Panc1 (cell line): ENCODE results near the gene MYADML2. TPM values are rescaled to one million over a fixed set of nuclear protein-coding genes. Genes with fewer than 3 reads are reported as not detected.

Source experiments
- ATAC-seq: fragments of 200-7000 bp; cut with Tn5 transposase; 2 replicates; pipeline ENCODE4 v1.9.1; 2020; ENCODE audit warnings: mild to moderate bottlenecking, moderate library complexity
- BruUV-seq: library from RNA; stranded (reverse); fragments of 400-500 nt; replicated peaks from 2 replicates; lab custom pipeline; 2021; lab: Mats Ljungman, UMichigan
- CTCF ChIA-PET: fragments of 300-600 bp; sonication (Branson Sonifier 250); formaldehyde crosslinking; loops from one replicate; lab custom pipeline; 2022; ENCODE audit warnings: antibody characterized with exemption; lab: Charles Lee
- POLR2A ChIA-PET: fragments of 300-600 bp; sonication (Branson Sonifier 250); formaldehyde crosslinking; loops from one replicate; lab custom pipeline; 2022; ENCODE audit warnings: antibody characterized with exemption; lab: Charles Lee
- DNase-seq: peaks from one replicate; pipeline ENCODE4 v3.0.0-alpha.2; 2010; ENCODE audit warnings: low read depth, low spot score
- H3K27ac ChIP-seq: 2 replicates; pipeline ENCODE4 v1.5.1; 2011; ENCODE audit warnings: mild to moderate bottlenecking, low read length, inconsistent platforms
- H3K27me3 ChIP-seq: fragments of 200-500 bp; sonication (Bioruptor generic); 2 replicates; pipeline ENCODE4 v1.6.0; 2014; ENCODE audit warnings: low read length, inconsistent platforms; ENCODE audit not compliant: control insufficient read depth, insufficient read depth
- H3K36me3 ChIP-seq: fragments of 200-500 bp; sonication (Bioruptor generic); 2 replicates; pipeline ENCODE4 v1.5.1; 2014; ENCODE audit warnings: inconsistent platforms, mild to moderate bottlenecking, low read length, moderate library complexity; ENCODE audit not compliant: control insufficient read depth, insufficient read depth
- H3K4me1 ChIP-seq: 2 replicates; pipeline ENCODE4 v1.5.1; 2011; ENCODE audit warnings: inconsistent platforms, mild to moderate bottlenecking, low read length, moderate library complexity; ENCODE audit not compliant: control insufficient read depth, insufficient read depth
- H3K4me3 ChIP-seq, 2 experiments: 2 replicates each; pipeline ENCODE4 v1.5.1; 2011 to 2012; ENCODE audit warnings: low read depth in 2 of 2, low read length in 2 of 2, mild to moderate bottlenecking in 2 of 2, inconsistent platforms in 1 of 2, moderate library complexity in 1 of 2
- H3K9me3 ChIP-seq: fragments of 200-500 bp; sonication (Bioruptor generic); 2 replicates; pipeline ENCODE4 v1.5.1; 2014; ENCODE audit warnings: low read depth, mild to moderate bottlenecking, inconsistent platforms, low read length, moderate library complexity; ENCODE audit not compliant: control insufficient read depth, insufficient read depth
- CTCF ChIP-seq: fragments of 450-650 bp; IDR thresholded peaks from 2 replicates; pipeline ENCODE4 v1.5.1; 2017; ENCODE audit warnings: mild to moderate bottlenecking
- POLR2AphosphoS5 ChIP-seq: IDR thresholded peaks from 2 replicates; pipeline ENCODE4 v1.6.1; 2012; ENCODE audit warnings: mild to moderate bottlenecking, low read depth, low read length, moderate library complexity
- SIN3A ChIP-seq: IDR thresholded peaks from 2 replicates; pipeline ENCODE4 v1.6.1; 2012; ENCODE audit warnings: low read depth, mild to moderate bottlenecking, low read length, moderate library complexity, borderline replicate concordance; ENCODE audit not compliant: insufficient read depth
- TCF7L2 ChIP-seq: IDR thresholded peaks from 2 replicates; pipeline ENCODE4 v1.6.1; 2011; ENCODE audit warnings: mild to moderate bottlenecking, low read depth, low read length, inconsistent platforms
- in situ Hi-C: cut with HindIII; loops from 2 replicates; pipeline ENCODE4 v1.10.0; 2016; ENCODE audit warnings: low sequenced_read_pairs, low pct_unique_long_range_greater_than_20kb
- intact Hi-C: fragments of 100-400 bp; cut with micrococcal nuclease; formaldehyde crosslinking; loops from one replicate; pipeline ENCODE4 v1.10.0; 2022; ENCODE audit not compliant: unreplicated experiment
- total RNA-seq: library from RNA; stranded (reverse); gene quantifications from one replicate; pipeline ENCODE4 v1.2.1, GENCODE V29; 2021; ENCODE audit not compliant: unreplicated experiment
- TF ChIP-seq, protein P1 (sequence below), 2 experiments: IDR thresholded peaks; 2 replicates each; pipeline ENCODE4 v1.6.1; 2011 to 2012; ENCODE audit warnings: low read depth in 2 of 2, control low read depth in 1 of 2, low read length in 1 of 2, mild to moderate bottlenecking in 1 of 2, moderate library complexity in 1 of 2; ENCODE audit not compliant: insufficient read depth in 1 of 2

MYADML2 gene
- total RNA-seq, 1 experiment from 2014 or later = not detected

DNA sequence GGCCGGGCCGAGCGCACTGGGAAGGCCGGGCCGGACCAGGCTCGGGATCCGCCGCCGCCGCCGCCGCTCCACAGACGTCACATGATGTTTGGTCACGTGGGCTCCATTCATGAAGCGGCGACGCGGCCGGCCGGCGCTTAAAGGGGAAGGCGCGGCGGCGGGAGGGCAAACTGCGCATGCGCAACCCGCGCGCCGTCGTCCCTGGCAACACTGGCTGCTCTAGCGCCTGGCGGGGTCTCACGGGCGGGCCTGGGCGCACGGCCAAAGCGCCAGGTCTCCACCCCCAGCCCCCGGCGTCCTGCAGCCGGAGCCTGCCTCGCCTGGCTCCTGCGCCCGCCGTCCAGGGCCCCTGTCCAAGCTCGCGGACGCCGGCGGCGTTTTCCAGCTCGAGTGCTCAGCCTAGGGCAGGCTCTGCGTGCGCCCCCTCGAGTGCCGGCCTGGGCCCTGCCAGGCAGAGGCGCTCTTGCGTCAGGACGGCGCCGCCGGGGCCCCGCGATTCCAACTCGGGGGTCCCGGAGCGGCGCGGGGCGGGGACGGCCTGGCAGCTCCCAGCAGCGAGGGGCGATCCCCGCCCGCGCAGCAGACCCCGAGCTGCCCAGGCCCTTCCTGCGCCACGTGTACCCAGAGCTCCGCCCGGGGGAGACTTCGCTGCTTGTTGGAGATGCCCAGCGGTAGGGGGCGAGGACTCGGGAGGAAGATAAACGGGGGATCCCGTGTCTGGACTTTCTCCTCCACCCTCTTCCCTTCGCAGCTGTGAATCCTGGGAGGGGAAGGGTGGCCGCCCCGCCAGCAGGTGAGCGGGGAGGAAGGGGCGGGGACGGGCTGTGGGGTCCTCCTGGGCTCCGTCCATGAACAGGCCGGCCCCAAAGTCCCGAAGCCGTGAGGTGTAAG is 19.1 kb downstream of the MYADML2 start, which contains the start of gene MAFG:
Gene MAFG (minus strand): TSS at position 83 of the 891 bp plus-strand sequence. CDS start 4,550 bp downstream, outside the sequence.
- in situ Hi-C loops (no loop called here), intact Hi-C loops (no loop called here)
- ATAC-seq (peak; percentile 50), DNase-seq (no peak)
- ChIA-PET CTCF (interaction anchor here (0.6 to 0.7 kb wide), 3 partner anchors 27 to 93 kb away, joined by 6 read pairs; no protein-coding TSS in a partner anchor), POLR2A (interaction anchor here (0.6 kb wide), 1 partner anchor 105 kb away, joined by 3 read pairs; no protein-coding TSS in a partner anchor)
- no peaks in the 10 kb centered on the region for H3K27me3 ChIP-seq
- peak within 1 kb of the TSS; percentile 61 to 82 for H3K4me3 ChIP-seq
- H3K27ac ChIP-seq = peak within 1 kb of the TSS; percentile 86
- TF ChIP-seq SIN3A (peak; percentile 75; the same call in 1 of the 2 replicates), CTCF (peak; percentile 80; the same call in 1 of the 2 replicates), POLR2AphosphoS5 (peak; percentile 63), TCF7L2 (peak; percentile 48; the same call in 1 of the 2 replicates)
- TF ChIP-seq, protein P1, sequence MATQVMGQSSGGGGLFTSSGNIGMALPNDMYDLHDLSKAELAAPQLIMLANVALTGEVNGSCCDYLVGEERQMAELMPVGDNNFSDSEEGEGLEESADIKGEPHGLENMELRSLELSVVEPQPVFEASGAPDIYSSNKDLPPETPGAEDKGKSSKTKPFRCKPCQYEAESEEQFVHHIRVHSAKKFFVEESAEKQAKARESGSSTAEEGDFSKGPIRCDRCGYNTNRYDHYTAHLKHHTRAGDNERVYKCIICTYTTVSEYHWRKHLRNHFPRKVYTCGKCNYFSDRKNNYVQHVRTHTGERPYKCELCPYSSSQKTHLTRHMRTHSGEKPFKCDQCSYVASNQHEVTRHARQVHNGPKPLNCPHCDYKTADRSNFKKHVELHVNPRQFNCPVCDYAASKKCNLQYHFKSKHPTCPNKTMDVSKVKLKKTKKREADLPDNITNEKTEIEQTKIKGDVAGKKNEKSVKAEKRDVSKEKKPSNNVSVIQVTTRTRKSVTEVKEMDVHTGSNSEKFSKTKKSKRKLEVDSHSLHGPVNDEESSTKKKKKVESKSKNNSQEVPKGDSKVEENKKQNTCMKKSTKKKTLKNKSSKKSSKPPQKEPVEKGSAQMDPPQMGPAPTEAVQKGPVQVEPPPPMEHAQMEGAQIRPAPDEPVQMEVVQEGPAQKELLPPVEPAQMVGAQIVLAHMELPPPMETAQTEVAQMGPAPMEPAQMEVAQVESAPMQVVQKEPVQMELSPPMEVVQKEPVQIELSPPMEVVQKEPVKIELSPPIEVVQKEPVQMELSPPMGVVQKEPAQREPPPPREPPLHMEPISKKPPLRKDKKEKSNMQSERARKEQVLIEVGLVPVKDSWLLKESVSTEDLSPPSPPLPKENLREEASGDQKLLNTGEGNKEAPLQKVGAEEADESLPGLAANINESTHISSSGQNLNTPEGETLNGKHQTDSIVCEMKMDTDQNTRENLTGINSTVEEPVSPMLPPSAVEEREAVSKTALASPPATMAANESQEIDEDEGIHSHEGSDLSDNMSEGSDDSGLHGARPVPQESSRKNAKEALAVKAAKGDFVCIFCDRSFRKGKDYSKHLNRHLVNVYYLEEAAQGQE (IDR thresholded peaks at IDR 0.05; ENCODE audit: insufficient read depth in 1 of 2, low read depth in 2 of 2, low read length in 1 of 2) = no peak
- H3K9me3 ChIP-seq = no peaks in the 10 kb centered on the region
- peaks cover 48% of the 10 kb centered on the region for H3K4me1 ChIP-seq
- no peaks in the 10 kb centered on the region; the same call in 1 of the 2 replicates for H3K36me3 ChIP-seq
- no TSS peak for BruUV-seq

- ChIA-PET POLR2A (no interaction called here), CTCF (interaction anchor here (0.7 kb wide), 2 partner anchors 28 to 94 kb away, joined by 6 read pairs; no protein-coding TSS in a partner anchor)
- TF ChIP-seq SIN3A (0 out of 2 replicates have a peak, but pooled peaks have one; percentile 7), CTCF (no peak)
- Histone ChIP-seq H3K4me3 (peak overlapping the region; percentile 61 to 82), H3K27me3 (no peaks in the 10 kb centered on the region), H3K9me3 (no peaks in the 10 kb centered on the region), H3K4me1 (peaks cover 44% of the 10 kb centered on the region), H3K27ac (peak overlapping the region; percentile 86), H3K36me3 (no peaks in the 10 kb centered on the region; the same call in 1 of the 2 replicates)
- BruUV-seq = no TSS peak
- ATAC-seq (peak; percentile 2), DNase-seq (no peak)
- in situ Hi-C loops = no loop called here
- intact Hi-C loops = no loop called here
Measured at GRCh38 chr17:81927152-81927652, 19.8 kb downstream of the MYADML2 start.
